Gastroesophageal sphincter (tissue), 3 donors: ENCODE measurements around the gene ZNF606.

Experiments
- EP300 ChIP-seq: sonication (generic); formaldehyde crosslinking; IDR thresholded peaks from one replicate; pipeline ENCODE4 v1.6.1; 2017; ENCODE audit warnings: antibody characterized with exemption, mild to moderate bottlenecking
- POLR2A ChIP-seq, 2 donors: fragments of 450-650 bp; IDR thresholded peaks; one replicate each; pipeline ENCODE4 v1.6.1; 2017; ENCODE audit warnings: antibody characterized with exemption in 2 of 2, mild to moderate bottlenecking in 2 of 2, moderate library complexity in 1 of 2
- POLR2AphosphoS5 ChIP-seq: sonication (generic); formaldehyde crosslinking; IDR thresholded peaks from one replicate; pipeline ENCODE4 v1.6.1; 2017; ENCODE audit warnings: antibody characterized with exemption
- TF ChIP-seq, protein P1 (sequence below), 4 experiments: fragments of 200-600 bp in 2 of 4; fragments of 450-650 bp in 2 of 4; sonication (generic) in 1 of 4; IDR thresholded peaks; one replicate each; pipeline ENCODE4 v1.5.1; 2017 to 2019; ENCODE audit warnings: antibody characterized with exemption in 4 of 4, mild to moderate bottlenecking in 2 of 4, moderate library complexity in 2 of 4

DNA sequence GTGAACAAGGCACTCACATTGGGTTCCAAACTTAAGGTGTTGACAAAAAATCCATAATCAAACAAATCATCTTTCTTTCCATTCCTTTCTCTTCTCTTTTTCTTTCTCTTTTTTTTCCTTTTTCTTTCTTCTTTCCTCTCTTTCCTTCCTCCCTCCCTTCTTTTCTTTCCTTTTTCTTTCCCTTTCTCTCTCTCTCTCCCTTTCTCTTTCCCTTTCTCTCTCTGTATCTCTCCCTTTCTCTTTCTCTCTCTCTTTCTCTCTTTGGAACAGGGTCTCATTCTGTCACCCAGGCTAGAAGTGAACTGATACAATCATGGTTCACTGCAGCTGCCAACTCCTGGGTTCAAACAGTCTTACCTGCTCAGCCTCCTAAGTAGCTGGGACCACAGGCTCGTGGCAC, 40.8 kb downstream of the ZNF606 start:
- TF ChIP-seq POLR2AphosphoS5 = no peak
- TF ChIP-seq, protein P1, sequence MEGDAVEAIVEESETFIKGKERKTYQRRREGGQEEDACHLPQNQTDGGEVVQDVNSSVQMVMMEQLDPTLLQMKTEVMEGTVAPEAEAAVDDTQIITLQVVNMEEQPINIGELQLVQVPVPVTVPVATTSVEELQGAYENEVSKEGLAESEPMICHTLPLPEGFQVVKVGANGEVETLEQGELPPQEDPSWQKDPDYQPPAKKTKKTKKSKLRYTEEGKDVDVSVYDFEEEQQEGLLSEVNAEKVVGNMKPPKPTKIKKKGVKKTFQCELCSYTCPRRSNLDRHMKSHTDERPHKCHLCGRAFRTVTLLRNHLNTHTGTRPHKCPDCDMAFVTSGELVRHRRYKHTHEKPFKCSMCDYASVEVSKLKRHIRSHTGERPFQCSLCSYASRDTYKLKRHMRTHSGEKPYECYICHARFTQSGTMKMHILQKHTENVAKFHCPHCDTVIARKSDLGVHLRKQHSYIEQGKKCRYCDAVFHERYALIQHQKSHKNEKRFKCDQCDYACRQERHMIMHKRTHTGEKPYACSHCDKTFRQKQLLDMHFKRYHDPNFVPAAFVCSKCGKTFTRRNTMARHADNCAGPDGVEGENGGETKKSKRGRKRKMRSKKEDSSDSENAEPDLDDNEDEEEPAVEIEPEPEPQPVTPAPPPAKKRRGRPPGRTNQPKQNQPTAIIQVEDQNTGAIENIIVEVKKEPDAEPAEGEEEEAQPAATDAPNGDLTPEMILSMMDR (IDR thresholded peaks at IDR 0.05) = no peak
- no peak for TF ChIP-seq POLR2A (IDR thresholded peaks at IDR 0.05)
- no peak for TF ChIP-seq EP300
